ENCODE data around the gene SLC6A5.

DNA sequence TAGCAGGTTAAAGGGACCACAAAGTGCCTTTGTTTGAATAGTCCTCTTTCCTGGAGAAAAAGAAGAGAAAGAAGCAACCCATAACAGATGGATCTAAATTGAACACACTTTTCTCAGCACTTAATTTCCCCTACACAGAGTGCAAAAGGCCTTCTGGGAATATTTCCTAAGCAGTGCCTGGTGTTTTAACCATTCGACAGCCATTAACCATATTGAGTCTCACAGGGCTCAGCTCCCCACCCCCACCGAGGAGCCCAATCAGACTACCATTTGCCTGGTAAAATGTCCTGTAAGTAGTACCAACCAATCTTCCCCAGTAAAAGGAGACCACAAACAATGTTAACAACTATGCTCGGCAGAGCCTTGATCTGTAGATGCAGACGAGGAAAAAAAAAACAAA lies 40.7 kb upstream of the SLC6A5 start:
- TF ChIP-seq, protein P1, sequence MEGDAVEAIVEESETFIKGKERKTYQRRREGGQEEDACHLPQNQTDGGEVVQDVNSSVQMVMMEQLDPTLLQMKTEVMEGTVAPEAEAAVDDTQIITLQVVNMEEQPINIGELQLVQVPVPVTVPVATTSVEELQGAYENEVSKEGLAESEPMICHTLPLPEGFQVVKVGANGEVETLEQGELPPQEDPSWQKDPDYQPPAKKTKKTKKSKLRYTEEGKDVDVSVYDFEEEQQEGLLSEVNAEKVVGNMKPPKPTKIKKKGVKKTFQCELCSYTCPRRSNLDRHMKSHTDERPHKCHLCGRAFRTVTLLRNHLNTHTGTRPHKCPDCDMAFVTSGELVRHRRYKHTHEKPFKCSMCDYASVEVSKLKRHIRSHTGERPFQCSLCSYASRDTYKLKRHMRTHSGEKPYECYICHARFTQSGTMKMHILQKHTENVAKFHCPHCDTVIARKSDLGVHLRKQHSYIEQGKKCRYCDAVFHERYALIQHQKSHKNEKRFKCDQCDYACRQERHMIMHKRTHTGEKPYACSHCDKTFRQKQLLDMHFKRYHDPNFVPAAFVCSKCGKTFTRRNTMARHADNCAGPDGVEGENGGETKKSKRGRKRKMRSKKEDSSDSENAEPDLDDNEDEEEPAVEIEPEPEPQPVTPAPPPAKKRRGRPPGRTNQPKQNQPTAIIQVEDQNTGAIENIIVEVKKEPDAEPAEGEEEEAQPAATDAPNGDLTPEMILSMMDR (IDR thresholded peaks at IDR 0.05; ENCODE audit: poor library complexity): no peak
- no peak for TF ChIP-seq EZH2phosphoT487 (IDR thresholded peaks at IDR 0.05; ENCODE audit: low read depth, severe bottlenecking, unreplicated experiment)

Data from hepatocyte (in vitro differentiated cells).